Spleen (tissue), 7 donors: ENCODE measurements around the gene SLC22A23.

ENCODE experiments used
- CTCF ChIP-seq, 11 experiments: fragments of 200-600 bp in 7 of 11; fragments of 450-650 bp in 4 of 11; sonication (generic) in 4 of 11; IDR thresholded peaks in 8 of 11; conservative IDR thresholded peaks in 3 of 11; 1 replicate in 7 of 11; 2 replicates in 4 of 11; pipeline versions ENCODE4 v1.4.0 to v1.8.0; 2016 to 2021; ENCODE audit warnings: antibody characterized with exemption in 11 of 11, inconsistent platforms in 4 of 11, mild to moderate bottlenecking in 1 of 11
- POLR2AphosphoS5 ChIP-seq, 3 donors: sonication (generic); formaldehyde crosslinking; IDR thresholded peaks; one replicate each; pipeline ENCODE4 v1.5.1; 2017; ENCODE audit warnings: antibody characterized with exemption in 3 of 3
- donor health status: DM: no; HTN: no; CAD: no; lungs with moderate emphysema.
- donor health status: DM: no; HTN: no; CAD: no.
- donor health status: DM: no; HTN: no; CAD: no.

GRCh38 chr6:3253597-3253961 is 203.3 kb downstream of the SLC22A23 start:
- no peak for TF ChIP-seq CTCF (IDR thresholded peaks at IDR 0.05 in 8 of 11, conservative IDR thresholded peaks at IDR 0.05 in 3 of 11)
- TF ChIP-seq POLR2AphosphoS5 (IDR thresholded peaks at IDR 0.05): no peak
